Amniotic stem cell (primary cell): Measurements from ENCODE around the gene ASIC4.
A peak's percentile ranks its signal among the peaks of the same experiment; 100 is the strongest.

ENCODE experiments used
- DNase-seq: peaks from one replicate; lab custom pipeline; 2025; lab: John Stamatoyannopoulos, UW

ASIC4 gene

GRCh38 chr2:219536425-219536824 is 22.1 kb downstream of the ASIC4 start:
- DNase-seq: no peak

GRCh38 chr2:219536967-219537366 is 22.7 kb downstream of the ASIC4 start:
- no peak for DNase-seq

GRCh38 chr2:219537657-219538488 is 23.6 kb downstream of the ASIC4 start:
- no peak for DNase-seq

GRCh38 chr2:219538504-219538951 is 24.2 kb downstream of the ASIC4 start:
- no peak for DNase-seq

GRCh38 chr2:219538956-219539788 is 24.9 kb downstream of the ASIC4 start:
- DNase-seq: no peak

- DNase-seq: no peak
Observed at GRCh38 chr2:219539926-219540678, 25.8 kb downstream of the ASIC4 start.

- no peak for DNase-seq
Observed at GRCh38 chr2:219540784-219541504, 26.7 kb downstream of the ASIC4 start.

- DNase-seq: no peak
Observed at GRCh38 chr2:219541611-219542180, 27.4 kb downstream of the ASIC4 start.

- no peak for DNase-seq
Observed at GRCh38 chr2:219542931-219543595, 28.8 kb downstream of the ASIC4 start.

GRCh38 chr2:219543596-219544358 is 29.5 kb downstream of the ASIC4 start, which contains the start of the genes CHPF and TMEM198:
CHPF (minus strand) TSS chr2:219543809; CDS start chr2:219543538, 271 bp downstream.
TMEM198 (plus strand) TSS chr2:219544028; CDS start chr2:219544728, 700 bp downstream.
- DNase-seq: peak; percentile 94

- DNase-seq: no peak
Observed at GRCh38 chr2:219544567-219544966, 30.3 kb downstream of the ASIC4 start.

- DNase-seq: no peak
Observed at GRCh38 chr2:219545295-219545942, 31.1 kb downstream of the ASIC4 start.

- no peak for DNase-seq
Observed at GRCh38 chr2:219545943-219546352, 31.7 kb downstream of the ASIC4 start.

GRCh38 chr2:219547621-219548020 is 33.3 kb downstream of the ASIC4 start:
- no peak for DNase-seq

- no peak for DNase-seq
Observed at GRCh38 chr2:219548990-219549389, 34.7 kb downstream of the ASIC4 start.

- no peak for DNase-seq
Observed at GRCh38 chr2:219549619-219550018, 35.3 kb downstream of the ASIC4 start.

GRCh38 chr2:219551441-219552381 is 37.4 kb downstream of the ASIC4 start:
- no peak for DNase-seq
